ENCODE data around the gene GPR32. TPM values are rescaled to one million over a fixed set of nuclear protein-coding genes. Genes with fewer than 3 reads are reported as not detected.
"Not testable (repeated sequence)": the region's sequence is repeated elsewhere in the genome, so short reads cannot be mapped to it uniquely, and the experiment has no call there.

GPR32 gene
- polyA plus RNA-seq, 12 donors, result 0.13 TPM; not detected in 11

DNA sequence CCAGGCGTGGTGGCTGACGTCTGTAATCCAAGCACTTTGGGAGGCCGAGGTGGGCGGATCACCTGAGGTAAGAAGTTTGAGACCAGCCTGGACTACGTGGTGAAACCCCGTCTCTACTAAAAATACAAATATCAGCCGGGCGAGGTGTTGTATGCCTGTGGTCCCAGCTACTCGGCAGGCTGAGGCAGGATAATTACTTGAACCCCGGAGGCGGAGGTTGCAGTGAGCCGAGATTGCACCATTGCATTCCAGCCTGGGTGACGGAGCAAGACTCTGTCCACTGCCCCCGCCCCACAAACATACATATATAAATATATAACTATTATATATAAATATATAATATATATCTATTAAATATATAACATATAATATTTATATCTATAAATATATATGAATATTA is 23.1 kb upstream of the GPR32 start:
- DNase-seq, result not testable (repeated sequence)

GRCh38 chr19:50749490-50749889 is 20.8 kb upstream of the GPR32 start:
- DNase-seq, result no peak

- no peak for DNase-seq
These were observed 20.3 kb upstream of the GPR32 start for GRCh38 chr19:50750010-50750409.

- no peak for DNase-seq
These were observed 16.4 kb upstream of the GPR32 start for GRCh38 chr19:50753879-50754278.

GRCh38 chr19:50756244-50756643 is 14.0 kb upstream of the GPR32 start:
- DNase-seq, result not testable (repeated sequence)

- not testable (repeated sequence) for DNase-seq
These were observed 12.6 kb upstream of the GPR32 start for GRCh38 chr19:50757624-50758023.

DNA sequence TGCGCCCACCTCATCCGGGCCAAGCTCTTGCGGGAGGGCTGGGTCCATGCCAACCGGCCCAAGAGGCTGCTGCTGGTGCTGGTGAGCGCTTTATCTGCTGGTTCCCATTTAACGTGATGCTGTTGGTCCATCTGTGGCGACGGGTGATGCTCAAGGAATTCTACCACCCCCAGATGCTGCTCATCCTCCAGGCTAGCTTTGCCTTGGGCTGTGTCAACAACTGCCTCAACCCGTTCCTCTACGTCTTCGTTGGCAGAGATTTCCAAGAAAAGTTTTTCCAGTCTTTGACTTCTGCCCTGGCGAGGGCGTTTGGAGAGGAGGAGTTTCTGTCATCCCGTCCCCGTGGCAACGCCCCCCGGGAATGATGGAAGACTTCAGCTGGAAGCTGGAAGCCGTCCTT is 11.2 kb upstream of the GPR32 start:
- DNase-seq, result not testable (repeated sequence)

DNA sequence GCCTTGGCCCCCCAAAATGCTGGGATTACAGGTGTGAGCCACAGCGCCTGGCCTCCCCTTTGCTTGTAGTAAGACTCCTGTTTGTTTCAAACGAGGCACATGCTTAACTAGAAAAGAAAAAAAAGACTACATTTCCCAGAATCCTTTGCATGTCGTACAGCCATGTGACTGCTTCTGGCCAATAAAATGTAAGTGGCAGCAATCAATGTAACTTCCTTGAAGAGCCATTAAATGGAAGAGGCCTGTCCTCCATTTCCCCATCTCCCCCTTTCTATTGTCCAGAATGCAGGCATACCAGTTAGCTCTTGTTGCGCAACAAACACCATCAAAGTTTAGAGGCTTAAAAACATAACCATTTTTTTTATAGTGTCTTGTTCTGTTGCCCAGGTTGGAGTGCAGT is 10.4 kb upstream of the GPR32 start:
- DNase-seq, result no peak

DNA sequence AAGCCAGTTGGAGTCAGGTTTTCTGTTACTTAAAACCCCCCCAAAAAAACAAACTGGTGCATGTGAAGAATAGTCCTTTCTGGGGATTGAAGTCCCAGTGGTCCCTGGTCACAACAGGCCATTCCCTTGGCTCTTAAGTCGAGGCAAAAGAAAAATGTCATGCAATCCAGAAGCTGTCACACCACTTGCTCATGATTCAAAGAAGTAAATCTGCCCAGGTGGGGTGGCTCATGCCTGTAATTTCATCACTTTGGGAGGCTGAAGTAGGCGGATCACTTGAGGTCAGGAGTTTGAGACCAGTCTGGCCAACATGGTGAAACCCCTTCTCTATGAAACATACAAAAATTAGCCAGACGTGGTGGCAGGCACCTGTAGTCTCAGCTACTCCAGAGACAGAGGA is 8.8 kb upstream of the GPR32 start:
- not testable (repeated sequence) for DNase-seq

DNA sequence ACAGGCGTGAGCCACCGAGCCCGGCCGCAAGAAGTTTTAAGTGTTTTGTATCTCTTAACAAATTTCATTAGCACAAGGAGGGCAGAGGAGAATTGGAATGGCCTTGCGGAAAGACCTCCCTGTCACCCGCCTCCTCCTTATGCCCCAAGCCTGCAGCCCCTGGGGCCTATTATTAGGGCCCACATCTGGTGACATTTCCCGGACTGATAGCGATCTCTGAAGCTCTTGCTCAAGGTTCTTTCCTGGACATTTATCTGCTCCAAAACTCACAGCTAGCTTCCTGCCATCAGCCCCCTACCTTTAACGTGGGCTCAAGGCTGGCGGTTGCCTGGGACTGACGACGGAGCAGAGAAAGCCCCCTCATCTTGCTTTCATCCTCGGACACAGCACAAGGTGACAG is 6.7 kb upstream of the GPR32 start:
- not testable (repeated sequence) for DNase-seq

DNA sequence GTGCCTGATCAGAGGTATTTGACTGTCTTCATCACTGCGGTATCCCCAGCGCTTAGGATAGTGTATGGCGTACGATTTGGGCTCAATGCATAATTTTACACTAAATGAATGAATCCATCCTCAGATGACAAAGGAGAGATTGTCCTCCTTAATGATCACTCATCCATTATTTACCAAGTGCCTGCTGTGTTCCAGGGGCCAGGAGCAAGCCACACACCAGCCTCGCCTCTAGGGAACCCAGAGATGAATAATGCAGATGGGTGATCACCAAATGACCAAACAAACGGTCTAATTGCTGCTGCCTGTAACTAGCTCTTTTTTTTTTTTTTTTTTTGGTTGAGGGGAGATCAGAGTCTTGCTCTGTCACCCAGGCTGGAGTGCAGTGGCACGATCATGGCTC is 5.9 kb upstream of the GPR32 start:
- DNase-seq, result no peak

- DNase-seq, result not testable (repeated sequence)
These were observed 3.5 kb upstream of the GPR32 start for GRCh38 chr19:50766746-50767145.

GRCh38 chr19:50767263-50767662 is 3.0 kb upstream of the GPR32 start:
- not testable (repeated sequence) for DNase-seq

DNA sequence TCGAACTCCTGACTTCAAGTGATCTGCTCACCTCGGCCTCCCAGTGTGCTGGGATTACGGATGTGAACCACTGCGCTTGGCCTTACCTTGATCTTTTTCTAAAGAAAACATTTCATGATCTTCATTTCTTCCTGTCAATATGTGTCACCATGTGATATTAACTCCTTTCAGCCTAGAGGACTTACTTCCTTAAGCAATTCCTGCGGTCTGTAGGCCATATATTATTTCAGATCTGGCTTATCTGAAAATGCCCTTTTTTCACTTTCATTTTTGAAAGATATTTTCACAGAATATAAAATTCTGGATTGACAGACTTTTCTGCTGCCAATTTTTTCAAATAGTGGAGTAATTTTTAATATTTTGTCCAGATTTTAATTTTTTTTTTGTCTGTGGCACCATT is 2.0 kb upstream of the GPR32 start:
- DNase-seq, result no peak

DNA sequence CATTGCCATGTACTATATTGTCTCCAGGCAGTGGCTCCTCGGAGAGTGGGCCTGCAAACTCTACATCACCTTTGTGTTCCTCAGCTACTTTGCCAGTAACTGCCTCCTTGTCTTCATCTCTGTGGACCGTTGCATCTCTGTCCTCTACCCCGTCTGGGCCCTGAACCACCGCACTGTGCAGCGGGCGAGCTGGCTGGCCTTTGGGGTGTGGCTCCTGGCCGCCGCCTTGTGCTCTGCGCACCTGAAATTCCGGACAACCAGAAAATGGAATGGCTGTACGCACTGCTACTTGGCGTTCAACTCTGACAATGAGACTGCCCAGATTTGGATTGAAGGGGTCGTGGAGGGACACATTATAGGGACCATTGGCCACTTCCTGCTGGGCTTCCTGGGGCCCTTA is 624 bp downstream of the GPR32 start:
- DNase-seq, result no peak

GRCh38 chr19:50772476-50772875 is 2.2 kb downstream of the GPR32 start:
- no peak for DNase-seq

DNA sequence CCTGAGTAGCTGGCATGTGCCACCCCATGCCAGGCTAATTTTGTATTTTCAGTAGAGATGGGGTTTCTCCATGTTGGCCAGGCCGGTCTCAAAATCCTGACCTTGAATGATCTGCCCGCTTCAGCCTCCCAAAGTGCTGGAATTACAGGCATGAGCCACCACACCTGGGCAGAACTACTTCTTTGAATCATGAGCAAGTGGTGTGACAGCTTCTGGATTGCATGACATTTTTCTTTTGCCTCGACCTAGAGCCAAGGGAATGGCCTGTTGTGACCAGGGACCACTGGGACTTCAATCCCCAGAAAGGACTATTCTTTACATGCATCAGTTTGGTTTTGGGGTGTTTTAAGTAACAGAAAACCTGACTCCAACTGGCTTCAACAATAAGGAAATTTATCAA is 2.6 kb downstream of the GPR32 start:
- DNase-seq, result not testable (repeated sequence)

GRCh38 chr19:50773454-50773853 is 3.2 kb downstream of the GPR32 start:
- DNase-seq, result not testable (repeated sequence)

- DNase-seq, result no peak
These were observed 5.9 kb downstream of the GPR32 start for GRCh38 chr19:50776131-50776530.

DNA sequence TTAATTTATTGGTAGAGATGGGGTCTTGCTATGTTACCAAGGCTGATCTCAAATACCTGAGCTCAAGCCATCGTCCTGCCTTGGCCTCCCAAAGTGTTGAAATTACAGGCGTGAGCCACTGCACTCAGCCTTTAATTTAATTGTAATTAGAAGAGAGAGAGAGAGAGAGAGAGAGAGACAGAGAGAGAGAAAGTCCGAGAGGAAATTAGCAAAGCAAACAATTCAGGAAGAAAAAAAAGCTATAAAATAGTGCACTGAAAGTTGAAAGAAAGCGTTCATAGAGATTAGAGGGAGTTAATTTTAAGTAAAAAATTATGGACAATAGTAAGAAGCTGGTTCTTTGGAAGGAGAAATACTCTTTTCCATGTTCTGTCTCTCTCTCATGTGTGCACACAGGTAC is 7.0 kb downstream of the GPR32 start:
- no peak for DNase-seq

DNA sequence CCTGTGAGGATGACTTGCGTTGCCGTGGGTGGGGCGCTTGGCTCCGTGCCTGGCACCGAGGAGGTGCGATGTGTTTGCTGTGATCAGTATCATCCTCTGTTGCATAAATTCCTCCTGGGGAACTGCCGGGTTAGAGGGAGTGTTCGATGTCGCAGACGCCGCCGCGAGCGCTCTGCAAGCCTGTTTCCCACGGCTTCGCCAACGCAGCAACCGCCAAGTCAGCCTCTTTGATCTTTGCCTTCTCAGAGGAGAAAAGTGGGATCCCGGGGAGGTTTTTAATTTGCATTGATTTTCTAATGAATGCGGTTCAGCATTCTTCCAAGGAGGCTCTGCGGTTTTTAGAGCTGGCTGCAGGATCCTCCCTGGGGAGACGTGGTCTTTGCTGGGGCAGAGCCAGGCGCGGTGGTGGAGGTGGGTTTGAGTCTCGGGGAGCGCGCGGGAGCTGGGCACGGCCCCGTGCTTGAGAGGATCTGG is 7.6 kb downstream of the GPR32 start:
- DNase-seq, result no peak

DNA sequence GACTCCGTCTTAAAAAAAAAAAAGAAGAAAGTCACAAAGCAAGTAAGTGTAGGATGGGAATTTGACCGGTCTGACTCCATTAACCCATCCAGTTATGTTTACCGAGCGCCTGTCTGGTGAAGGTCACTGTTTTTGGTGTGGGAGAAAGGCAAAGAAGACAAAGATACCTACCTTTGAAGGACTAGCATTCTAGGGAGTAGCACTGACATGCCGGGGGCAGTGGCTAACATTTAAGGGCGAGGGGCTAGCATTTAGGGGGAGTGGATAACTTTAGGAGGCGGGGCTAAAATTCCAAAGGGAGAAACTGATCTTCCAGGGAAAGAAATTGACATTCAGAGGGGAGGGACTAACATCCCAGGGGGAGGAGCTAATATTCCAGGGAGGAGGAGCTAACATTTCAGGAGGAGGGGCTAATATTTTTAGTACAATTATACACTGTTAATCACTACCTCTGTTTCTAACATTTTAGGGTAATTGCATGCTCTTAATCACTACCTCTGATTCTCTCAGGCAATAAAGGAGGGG is 8.7 kb downstream of the GPR32 start:
- no peak for DNase-seq

GRCh38 chr19:50779504-50780457 is 9.5 kb downstream of the GPR32 start:
- DNase-seq, result no peak

All from muscle of arm (tissue), 12 donors.